Fibroblast of skin of left quadriceps (primary cell): Measurements from ENCODE around the gene ADH4.
A peak's percentile ranks its signal among the peaks of the same experiment; 100 is the strongest.
"Not testable (repeated sequence)": the region's sequence is repeated elsewhere in the genome, so short reads cannot be mapped to it uniquely, and the experiment has no call there.

Experiments
- DNase-seq, 2 experiments: peaks; one replicate each; pipeline ENCODE4 v3.0.0-alpha.2; 2013; ENCODE audit warnings: low read depth in 2 of 2

Gene ADH4

GRCh38 chr4:99134586-99134985, 9.5 kb downstream of the ADH4 start:
- DNase-seq, result no peak

- no peak for DNase-seq
Observed at GRCh38 chr4:99131378-99131777, 12.7 kb downstream of the ADH4 start.

GRCh38 chr4:99126376-99126775, 17.7 kb downstream of the ADH4 start:
- DNase-seq, result no peak

- no peak for DNase-seq
Observed at GRCh38 chr4:99121008-99121407, 23.1 kb downstream of the ADH4 start.

GRCh38 chr4:99120501-99120900, 23.6 kb downstream of the ADH4 start:
- no peak for DNase-seq

- no peak for DNase-seq
Observed at GRCh38 chr4:99117876-99118693, 26.0 kb downstream of the ADH4 start.

- DNase-seq, result not testable (repeated sequence)
Observed at GRCh38 chr4:99117122-99117841, 26.8 kb downstream of the ADH4 start.

- DNase-seq, result not testable (repeated sequence)
Observed at GRCh38 chr4:99109286-99109685, 34.8 kb downstream of the ADH4 start.

- no peak for DNase-seq
Observed at GRCh38 chr4:99104153-99104552, 39.9 kb downstream of the ADH4 start.

- no peak for DNase-seq
Observed at GRCh38 chr4:99103166-99103565, 40.9 kb downstream of the ADH4 start.

- DNase-seq, result no peak
Observed at GRCh38 chr4:99102634-99103033, 41.5 kb downstream of the ADH4 start.

- no peak for DNase-seq
Observed at GRCh38 chr4:99100876-99101275, 43.2 kb downstream of the ADH4 start.

GRCh38 chr4:99099814-99100213, 44.3 kb downstream of the ADH4 start:
- DNase-seq, result not testable (repeated sequence)

- DNase-seq, result no peak
Observed at GRCh38 chr4:99099311-99099710, 44.8 kb downstream of the ADH4 start.

GRCh38 chr4:99091841-99092240, 52.3 kb downstream of the ADH4 start:
- not testable (repeated sequence) for DNase-seq

GRCh38 chr4:99091216-99091575, 52.9 kb downstream of the ADH4 start:
- DNase-seq, result no peak

- no peak for DNase-seq
Observed at GRCh38 chr4:99090481-99091215, 53.4 kb downstream of the ADH4 start.

GRCh38 chr4:99088481-99089365, 55.4 kb downstream of the ADH4 start, which contains the start of gene ADH5:
Gene ADH5, minus strand, starts transcription at chr4:99088788. Its CDS starts 88 bp downstream, at chr4:99088700.
- peak; percentile 67 to 71 for DNase-seq

- peak; percentile 44 for DNase-seq
Observed at GRCh38 chr4:99088023-99088449, 56.1 kb downstream of the ADH4 start.

- DNase-seq, result no peak
Observed at GRCh38 chr4:99084595-99084994, 59.5 kb downstream of the ADH4 start.

- no peak for DNase-seq
Observed at GRCh38 chr4:99082192-99082591, 61.9 kb downstream of the ADH4 start.
